DND-41 (cell line): ENCODE results near the gene RBBP5.

Source experiments
- EZH2 ChIP-seq: IDR thresholded peaks from 3 replicates; pipeline ENCODE4 v1.6.1; 2012; ENCODE audit warnings: borderline replicate concordance, low read depth, mild to moderate bottlenecking, moderate library complexity, low read length, inconsistent platforms; ENCODE audit not compliant: severe bottlenecking
- TF ChIP-seq, protein P1 (sequence below): IDR thresholded peaks from 2 replicates; pipeline ENCODE4 v1.5.1; 2012; ENCODE audit warnings: borderline replicate concordance, low read length, moderate library complexity, mild to moderate bottlenecking; ENCODE audit not compliant: poor library complexity, severe bottlenecking; ENCODE audit errors: extremely low read depth

DNA sequence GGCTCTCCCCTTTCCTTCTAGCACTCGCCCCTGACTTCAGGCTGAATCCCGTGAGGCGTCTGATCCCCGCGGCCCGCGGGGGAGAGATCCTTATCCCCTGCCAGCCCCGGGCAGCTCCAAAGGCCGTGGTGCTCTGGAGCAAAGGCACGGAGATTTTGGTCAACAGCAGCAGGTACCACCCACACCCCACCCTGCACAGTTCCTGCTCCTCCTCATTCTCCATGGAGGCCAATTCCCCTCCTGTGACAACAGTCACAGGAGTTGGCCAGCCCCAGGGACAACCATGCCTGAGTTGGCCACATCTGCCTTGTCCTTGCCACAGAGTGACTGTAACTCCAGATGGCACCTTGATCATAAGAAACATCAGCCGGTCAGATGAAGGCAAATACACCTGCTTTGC, 57.5 kb downstream of the RBBP5 start:
- TF ChIP-seq, protein P1, sequence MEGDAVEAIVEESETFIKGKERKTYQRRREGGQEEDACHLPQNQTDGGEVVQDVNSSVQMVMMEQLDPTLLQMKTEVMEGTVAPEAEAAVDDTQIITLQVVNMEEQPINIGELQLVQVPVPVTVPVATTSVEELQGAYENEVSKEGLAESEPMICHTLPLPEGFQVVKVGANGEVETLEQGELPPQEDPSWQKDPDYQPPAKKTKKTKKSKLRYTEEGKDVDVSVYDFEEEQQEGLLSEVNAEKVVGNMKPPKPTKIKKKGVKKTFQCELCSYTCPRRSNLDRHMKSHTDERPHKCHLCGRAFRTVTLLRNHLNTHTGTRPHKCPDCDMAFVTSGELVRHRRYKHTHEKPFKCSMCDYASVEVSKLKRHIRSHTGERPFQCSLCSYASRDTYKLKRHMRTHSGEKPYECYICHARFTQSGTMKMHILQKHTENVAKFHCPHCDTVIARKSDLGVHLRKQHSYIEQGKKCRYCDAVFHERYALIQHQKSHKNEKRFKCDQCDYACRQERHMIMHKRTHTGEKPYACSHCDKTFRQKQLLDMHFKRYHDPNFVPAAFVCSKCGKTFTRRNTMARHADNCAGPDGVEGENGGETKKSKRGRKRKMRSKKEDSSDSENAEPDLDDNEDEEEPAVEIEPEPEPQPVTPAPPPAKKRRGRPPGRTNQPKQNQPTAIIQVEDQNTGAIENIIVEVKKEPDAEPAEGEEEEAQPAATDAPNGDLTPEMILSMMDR: no peak
- no peak for TF ChIP-seq EZH2
